OCI-LY3 (cell line): ENCODE measurements around the gene PGA5.
"Not testable (repeated sequence)": the region's sequence is repeated elsewhere in the genome, so short reads cannot be mapped to it uniquely, and the experiment has no call there.

ENCODE experiments used
- EZH2phosphoT487 ChIP-seq: fragments of 200-600 bp; shearing (Covaris generic); IDR thresholded peaks from 2 replicates; pipeline ENCODE4 v1.6.1; 2018; ENCODE audit warnings: antibody characterized with exemption, mixed run types, low read depth
- TF ChIP-seq, protein P1 (sequence below): fragments of 200-600, 300-600 bp; sonication (generic); IDR thresholded peaks from 2 replicates; pipeline ENCODE4 v1.5.1; 2014; ENCODE audit warnings: antibody characterized with exemption, low read length, low read depth

DNA sequence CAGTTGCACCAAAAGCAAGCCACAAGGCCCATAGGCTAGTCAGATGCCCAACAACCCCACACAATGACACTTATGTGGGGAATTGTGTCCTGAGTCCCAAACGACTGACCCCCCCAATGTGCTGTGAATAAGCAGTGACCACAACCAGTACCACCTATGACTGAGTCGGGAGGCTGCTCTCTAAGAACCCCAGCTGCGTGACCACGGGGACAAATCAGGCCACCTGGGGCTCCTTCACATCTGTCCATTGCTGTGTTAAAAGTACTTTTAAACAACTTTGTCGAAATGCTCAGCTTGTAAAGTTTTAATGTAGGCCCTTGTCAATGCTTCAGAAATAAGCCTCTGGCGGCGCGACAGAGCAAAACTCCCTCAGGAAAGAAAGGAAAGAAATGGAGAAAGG lies 687 bp upstream of the PGA5 start:
- TF ChIP-seq, protein P1, sequence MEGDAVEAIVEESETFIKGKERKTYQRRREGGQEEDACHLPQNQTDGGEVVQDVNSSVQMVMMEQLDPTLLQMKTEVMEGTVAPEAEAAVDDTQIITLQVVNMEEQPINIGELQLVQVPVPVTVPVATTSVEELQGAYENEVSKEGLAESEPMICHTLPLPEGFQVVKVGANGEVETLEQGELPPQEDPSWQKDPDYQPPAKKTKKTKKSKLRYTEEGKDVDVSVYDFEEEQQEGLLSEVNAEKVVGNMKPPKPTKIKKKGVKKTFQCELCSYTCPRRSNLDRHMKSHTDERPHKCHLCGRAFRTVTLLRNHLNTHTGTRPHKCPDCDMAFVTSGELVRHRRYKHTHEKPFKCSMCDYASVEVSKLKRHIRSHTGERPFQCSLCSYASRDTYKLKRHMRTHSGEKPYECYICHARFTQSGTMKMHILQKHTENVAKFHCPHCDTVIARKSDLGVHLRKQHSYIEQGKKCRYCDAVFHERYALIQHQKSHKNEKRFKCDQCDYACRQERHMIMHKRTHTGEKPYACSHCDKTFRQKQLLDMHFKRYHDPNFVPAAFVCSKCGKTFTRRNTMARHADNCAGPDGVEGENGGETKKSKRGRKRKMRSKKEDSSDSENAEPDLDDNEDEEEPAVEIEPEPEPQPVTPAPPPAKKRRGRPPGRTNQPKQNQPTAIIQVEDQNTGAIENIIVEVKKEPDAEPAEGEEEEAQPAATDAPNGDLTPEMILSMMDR = not testable (repeated sequence)
- TF ChIP-seq EZH2phosphoT487 = not testable (repeated sequence)
